ENCODE measurements around the gene CXCL11. TPM values are rescaled to one million over a fixed set of nuclear protein-coding genes. Genes with fewer than 3 reads are reported as not detected.

Gene CXCL11
- total RNA-seq, 1 donor from 2014 or later: not detected

DNA sequence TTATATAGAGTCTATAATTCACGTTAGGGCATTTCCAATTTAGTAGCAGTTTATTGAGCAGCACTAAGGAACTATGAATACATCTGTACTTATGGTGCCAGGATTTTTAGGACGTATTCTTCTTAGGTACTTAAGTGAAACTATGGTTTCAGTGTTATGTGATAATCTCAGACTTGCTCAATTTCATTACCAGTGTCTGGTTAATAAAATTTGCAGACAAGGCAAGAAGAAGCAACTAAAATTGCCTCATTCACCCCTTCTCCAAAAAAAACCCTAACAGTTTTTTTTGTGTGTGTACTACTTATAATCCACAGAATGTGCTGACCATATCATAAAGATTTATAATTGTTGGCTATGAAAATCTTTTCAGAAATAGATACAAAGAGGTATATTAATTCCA lies 6.6 kb downstream of the CXCL11 start:
- no peaks in the 10 kb centered on the region for H3K36me3 ChIP-seq
- H3K4me1 Mint-ChIP-seq: no peaks in the 10 kb centered on the region
- no peaks in the 10 kb centered on the region for H3K4me1 ChIP-seq
- no peaks in the 10 kb centered on the region for H3F3A ChIP-seq (ENCODE audit: low read depth)
- DNase-seq (ENCODE audit: low spot score): no peak
- no peaks in the 10 kb centered on the region for H3K9me3 Mint-ChIP-seq
- no peak overlapping the region for H3K9ac ChIP-seq
- no peaks in the 10 kb centered on the region for H3K27me3 ChIP-seq
- H3K4me3 Mint-ChIP-seq: no peak overlapping the region
- no peak overlapping the region for H3K27ac Mint-ChIP-seq
- H3K4me3 ChIP-seq: no peak overlapping the region
- TF ChIP-seq, protein P1, sequence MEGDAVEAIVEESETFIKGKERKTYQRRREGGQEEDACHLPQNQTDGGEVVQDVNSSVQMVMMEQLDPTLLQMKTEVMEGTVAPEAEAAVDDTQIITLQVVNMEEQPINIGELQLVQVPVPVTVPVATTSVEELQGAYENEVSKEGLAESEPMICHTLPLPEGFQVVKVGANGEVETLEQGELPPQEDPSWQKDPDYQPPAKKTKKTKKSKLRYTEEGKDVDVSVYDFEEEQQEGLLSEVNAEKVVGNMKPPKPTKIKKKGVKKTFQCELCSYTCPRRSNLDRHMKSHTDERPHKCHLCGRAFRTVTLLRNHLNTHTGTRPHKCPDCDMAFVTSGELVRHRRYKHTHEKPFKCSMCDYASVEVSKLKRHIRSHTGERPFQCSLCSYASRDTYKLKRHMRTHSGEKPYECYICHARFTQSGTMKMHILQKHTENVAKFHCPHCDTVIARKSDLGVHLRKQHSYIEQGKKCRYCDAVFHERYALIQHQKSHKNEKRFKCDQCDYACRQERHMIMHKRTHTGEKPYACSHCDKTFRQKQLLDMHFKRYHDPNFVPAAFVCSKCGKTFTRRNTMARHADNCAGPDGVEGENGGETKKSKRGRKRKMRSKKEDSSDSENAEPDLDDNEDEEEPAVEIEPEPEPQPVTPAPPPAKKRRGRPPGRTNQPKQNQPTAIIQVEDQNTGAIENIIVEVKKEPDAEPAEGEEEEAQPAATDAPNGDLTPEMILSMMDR (IDR thresholded peaks at IDR 0.05): no peak
- TF ChIP-seq EZH2 (IDR thresholded peaks at IDR 0.05) (no peak), EZH2phosphoT487 (IDR thresholded peaks at IDR 0.05) (no peak)
- H2AFZ ChIP-seq (replicated peaks): no peak overlapping the region
- H3K4me2 ChIP-seq: no peak overlapping the region
- no peaks in the 10 kb centered on the region for H3K36me3 Mint-ChIP-seq
- no peak overlapping the region for H3K27ac ChIP-seq
- peaks cover 2% of the 10 kb centered on the region for H3K27me3 Mint-ChIP-seq (ENCODE audit: insufficient read depth, low read depth)
- no peaks in the 10 kb centered on the region for H4K20me1 ChIP-seq (ENCODE audit: low read depth)
- H3K9me3 ChIP-seq (ENCODE audit: low read depth): no peaks in the 10 kb centered on the region
- no peaks in the 10 kb centered on the region for H3K79me2 ChIP-seq (ENCODE audit: low read depth)

DNA sequence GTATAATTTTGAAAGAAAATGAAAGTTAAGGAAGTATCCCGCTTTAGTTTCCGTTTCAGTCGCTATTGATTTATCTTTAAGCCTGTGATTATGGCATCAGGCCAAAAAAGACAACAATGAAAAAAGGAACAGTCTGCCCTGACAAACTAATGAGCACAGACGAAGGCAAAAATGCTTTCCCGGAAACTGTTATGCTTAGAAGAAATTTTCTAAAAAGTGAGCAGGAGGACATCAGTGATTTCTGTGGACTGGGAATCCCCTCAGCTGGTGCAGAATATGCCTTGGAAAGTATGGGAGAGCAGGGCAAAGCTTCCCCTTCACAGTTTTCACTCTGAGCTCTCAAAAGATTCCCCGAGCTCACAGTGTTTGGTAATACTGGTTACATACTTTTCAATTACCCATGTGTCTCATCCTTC lies 7.5 kb downstream of the CXCL11 start:
- Histone ChIP-seq H3K4me2 (no peak overlapping the region), H3F3A (ENCODE audit: low read depth) (no peaks in the 10 kb centered on the region), H3K27me3 (no peaks in the 10 kb centered on the region), H3K27ac (no peak overlapping the region), H2AFZ (replicated peaks) (no peak overlapping the region), H3K36me3 (no peaks in the 10 kb centered on the region), H3K9me3 (ENCODE audit: low read depth) (no peaks in the 10 kb centered on the region), H3K4me3 (no peak overlapping the region), H4K20me1 (ENCODE audit: low read depth) (no peaks in the 10 kb centered on the region), H3K9ac (no peak overlapping the region), H3K79me2 (ENCODE audit: low read depth) (no peaks in the 10 kb centered on the region), H3K4me1 (no peaks in the 10 kb centered on the region)
- Mint-ChIP-seq H3K27ac (no peak overlapping the region), H3K4me3 (no peak overlapping the region), H3K9me3 (no peaks in the 10 kb centered on the region), H3K4me1 (no peaks in the 10 kb centered on the region), H3K27me3 (ENCODE audit: insufficient read depth, low read depth) (peaks cover 5% of the 10 kb centered on the region), H3K36me3 (no peaks in the 10 kb centered on the region)
- DNase-seq (ENCODE audit: low spot score): no peak
- TF ChIP-seq EZH2phosphoT487 (IDR thresholded peaks at IDR 0.05) (no peak), EZH2 (IDR thresholded peaks at IDR 0.05) (no peak)
- TF ChIP-seq, protein P1 (IDR thresholded peaks at IDR 0.05): no peak

DNA sequence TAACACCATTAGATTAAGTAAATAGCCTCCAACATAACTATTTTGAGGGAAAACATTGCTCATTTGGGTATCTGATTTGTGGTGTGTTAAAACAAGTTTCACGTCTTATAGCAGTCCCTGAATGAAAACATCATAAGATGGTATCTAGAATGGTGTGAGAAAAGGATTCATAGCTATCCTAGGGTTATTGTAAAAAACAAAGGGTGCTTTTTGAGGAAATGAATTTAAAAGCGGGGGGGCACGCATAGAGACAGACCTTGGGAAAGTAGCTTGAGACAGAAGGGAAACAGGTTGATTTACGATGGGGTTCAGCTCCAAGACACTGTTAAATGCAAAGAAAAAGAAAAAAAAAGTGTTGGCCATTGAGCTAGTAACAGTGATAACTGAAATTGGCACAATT lies 11.8 kb downstream of the CXCL11 start:
- Histone ChIP-seq H3K27ac (no peak overlapping the region), H4K20me1 (ENCODE audit: low read depth) (no peaks in the 10 kb centered on the region), H2AFZ (replicated peaks) (no peak overlapping the region), H3K36me3 (no peaks in the 10 kb centered on the region), H3K4me2 (no peak overlapping the region), H3F3A (ENCODE audit: low read depth) (no peaks in the 10 kb centered on the region), H3K4me1 (no peaks in the 10 kb centered on the region), H3K27me3 (no peaks in the 10 kb centered on the region), H3K9me3 (ENCODE audit: low read depth) (no peaks in the 10 kb centered on the region), H3K79me2 (ENCODE audit: low read depth) (no peaks in the 10 kb centered on the region), H3K9ac (no peak overlapping the region), H3K4me3 (no peak overlapping the region)
- Mint-ChIP-seq H3K27me3 (ENCODE audit: insufficient read depth, low read depth) (peaks cover 5% of the 10 kb centered on the region), H3K4me1 (peaks cover 4% of the 10 kb centered on the region), H3K36me3 (no peaks in the 10 kb centered on the region), H3K27ac (no peak overlapping the region), H3K9me3 (no peaks in the 10 kb centered on the region), H3K4me3 (no peak overlapping the region)
- TF ChIP-seq, protein P1 (IDR thresholded peaks at IDR 0.05): no peak
- no peak for TF ChIP-seq EZH2phosphoT487 (IDR thresholded peaks at IDR 0.05)
- no peak for DNase-seq (ENCODE audit: low spot score)
